GM12878 (cell line): ENCODE data around the gene TTC9B. TPM values are rescaled to one million over a fixed set of nuclear protein-coding genes. Genes with fewer than 3 reads are reported as not detected.

ENCODE experiments used
- E2F8 ChIP-seq: fragments of 450-650 bp; IDR thresholded peaks from 2 replicates; pipeline ENCODE4 v1.6.1; 2018; ENCODE audit warnings: mild to moderate bottlenecking, low read depth, moderate library complexity; ENCODE audit not compliant: partially characterized antibody
- HCFC1 ChIP-seq: fragments of 150-350 bp; IDR thresholded peaks from 2 replicates; pipeline ENCODE4 v1.6.1; 2014; ENCODE audit warnings: low read length
- NFYA ChIP-seq: IDR thresholded peaks from 2 replicates; pipeline ENCODE4 v1.6.1; 2011; ENCODE audit warnings: low read depth, mild to moderate bottlenecking, low read length, improper control_type of control experiment, borderline replicate concordance
- POLR2A ChIP-seq: IDR thresholded peaks from 2 replicates; pipeline ENCODE4 v1.6.1; 2011; ENCODE audit warnings: low read depth, mild to moderate bottlenecking, low read length
- RAD21 ChIP-seq: IDR thresholded peaks from 2 replicates; pipeline ENCODE4 v1.6.1; 2011; ENCODE audit warnings: mild to moderate bottlenecking, low read depth, low read length, moderate library complexity; ENCODE audit not compliant: insufficient read depth
- ZBTB4 ChIP-seq: fragments of 450-650 bp; formaldehyde crosslinking; IDR thresholded peaks from 2 replicates; pipeline ENCODE4 v1.4.0; 2022; ENCODE audit warnings: mild to moderate bottlenecking, moderate library complexity
- ZNF217 ChIP-seq: fragments of 450-650 bp; IDR thresholded peaks from 2 replicates; pipeline ENCODE4 v1.6.1; 2017; ENCODE audit warnings: antibody characterized with exemption, mild to moderate bottlenecking
- ZZZ3 ChIP-seq: IDR thresholded peaks from 2 replicates; pipeline ENCODE4 v1.6.1; 2011; ENCODE audit warnings: low read depth; ENCODE audit not compliant: control insufficient read depth, insufficient read length
- polyA plus RNA-seq, 11 experiments: library from polyadenylated mRNA; depleted of rRNA in 4 of 11; unstranded in 6 of 11; stranded (reverse) in 5 of 11; fragments of >200 nt; fragmentation: Nextera tagmentation in 4 of 11; fragmentation: Illumina TruSeq in 1 of 11; extraction: Ambion mirVana in 4 of 11; extraction: Trizol in 1 of 11; gene quantifications; 1 replicate in 1 of 11; 2 replicates in 10 of 11; pipeline versions ENCODE4 v1.2.1 to v1.2.3, GENCODE V29; 2011 to 2016; ENCODE audit warnings: inconsistent platforms in 2 of 11, missing spikeins in 2 of 11, low read depth in 1 of 11
- total RNA-seq, 4 experiments: library from RNA; depleted of rRNA in 3 of 4; stranded (reverse); fragments of >200 nt in 3 of 4; fragmentation: Illumina TruSeq in 1 of 4; extraction: Trizol in 1 of 4; gene quantifications; 2 replicates each; pipeline versions ENCODE4 v1.2.1 to v1.2.3, GENCODE V29; 2013 to 2021

Gene TTC9B
- total and polyA plus RNA-seq, 10 of the 15 experiments (the other 5 are each of a cell fraction or from before 2014, with no cell fraction given) = 0.04 to 0.14 (median 0.10) TPM; not detected in 7

DNA sequence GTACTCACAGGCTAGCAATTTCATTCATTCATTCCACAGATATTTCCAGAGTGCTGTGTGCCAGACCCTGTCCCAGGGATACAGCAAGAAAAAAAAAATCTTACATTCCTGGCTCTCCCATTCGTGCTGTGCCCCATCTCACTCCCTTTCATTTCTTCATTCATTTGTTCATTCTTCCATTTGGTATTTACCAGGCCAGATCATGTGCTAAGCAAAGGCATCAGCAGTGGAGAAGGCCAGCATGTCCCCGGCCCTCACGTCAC lies 24.7 kb downstream of the TTC9B start (continued):
- TF ChIP-seq E2F8 (no peak), ZZZ3 (no peak), POLR2A (no peak), NFYA (no peak), HCFC1 (no peak), RAD21 (no peak), ZNF217 (no peak), ZBTB4 (CRISPR knock-in tag) (no peak)
